ENCODE results near the gene TBC1D22A.

The TBC1D22A gene

DNA sequence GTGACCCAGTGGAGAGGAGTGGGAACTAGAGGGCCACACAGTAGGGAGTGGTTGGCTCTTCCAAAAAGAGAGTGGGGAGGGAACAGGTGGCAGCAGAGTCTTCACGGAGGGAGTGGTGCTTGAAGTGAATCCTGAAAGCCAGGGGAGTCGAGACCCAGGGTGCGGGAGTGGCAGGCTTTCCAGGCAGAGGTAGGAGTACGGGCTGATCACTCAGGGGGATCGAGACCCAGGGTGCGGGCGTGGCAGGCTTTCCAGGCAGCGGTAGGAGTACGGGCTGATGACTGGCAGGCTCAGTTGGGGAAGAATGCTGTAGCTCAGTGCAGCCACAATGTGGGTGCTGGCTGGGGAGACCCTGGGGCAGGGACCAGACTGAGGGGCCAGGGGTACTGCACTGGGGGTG lies 148.2 kb downstream of the TBC1D22A start:
- DNase-seq, result no peak

DNA sequence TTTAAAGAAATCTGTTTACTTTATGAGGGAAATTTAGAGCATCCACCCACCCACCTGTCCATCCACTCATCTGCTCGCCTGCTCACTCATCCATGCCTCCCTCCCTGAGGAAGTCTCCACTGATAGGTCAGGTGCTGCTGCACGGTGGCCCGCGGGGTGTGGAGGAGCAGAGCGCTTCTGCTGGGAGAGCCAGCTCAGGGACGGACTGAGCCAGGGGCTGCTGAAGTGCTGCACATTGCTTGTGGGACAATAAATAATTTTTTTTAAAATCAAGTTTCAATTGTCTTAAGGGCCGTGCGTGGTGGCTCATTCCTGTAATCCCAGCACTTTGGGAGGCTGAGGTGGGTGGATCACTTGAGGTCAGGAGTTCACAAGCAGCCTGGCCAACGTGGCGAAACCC lies 148.9 kb downstream of the TBC1D22A start:
- DNase-seq, result no peak

- no peak for DNase-seq
Observed at GRCh38 chr22:46913351-46913750, 150.9 kb downstream of the TBC1D22A start.

GRCh38 chr22:46914481-46914880 lies 152.0 kb downstream of the TBC1D22A start:
- DNase-seq, result no peak

- DNase-seq, result no peak
Observed at GRCh38 chr22:46914916-46915894, 152.8 kb downstream of the TBC1D22A start.

DNA sequence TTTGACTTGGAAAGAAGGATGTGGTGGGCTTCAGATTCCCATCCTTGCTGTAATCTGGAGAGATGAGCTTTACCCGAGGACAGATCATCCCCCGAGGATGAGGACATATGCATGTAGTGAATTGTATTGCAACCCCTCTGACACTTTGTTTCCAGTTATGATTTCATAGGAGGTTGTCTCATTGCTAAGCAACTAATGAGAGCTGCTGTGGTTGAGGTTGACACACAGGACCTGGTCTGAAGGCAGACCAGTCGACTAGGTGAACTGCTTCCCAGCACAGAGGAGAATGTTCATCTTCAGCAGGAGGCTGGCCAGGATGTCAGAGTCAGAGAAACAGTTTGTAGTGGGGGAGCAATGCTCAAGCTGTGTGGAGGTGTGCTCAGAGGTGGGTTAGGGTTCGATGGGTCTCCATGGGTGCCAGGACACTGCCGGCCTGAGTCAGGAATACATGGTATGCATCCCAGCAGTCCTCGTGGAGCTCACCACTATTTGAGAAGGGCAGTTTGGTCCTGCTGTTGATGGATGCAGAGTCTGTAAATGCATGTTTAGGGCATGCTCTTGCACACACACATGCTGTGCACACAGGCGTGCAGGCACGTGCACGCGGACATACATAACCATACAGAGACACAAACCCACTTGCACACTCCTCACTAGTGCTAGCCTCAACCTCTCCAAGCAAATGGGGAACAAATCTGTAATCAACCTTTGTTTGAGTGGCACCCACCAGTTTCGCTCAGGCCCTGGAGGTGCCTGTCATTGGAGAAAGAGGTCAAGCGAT lies 153.7 kb downstream of the TBC1D22A start:
- DNase-seq, result no peak

- no peak for DNase-seq
Observed at GRCh38 chr22:46916886-46917770, 154.7 kb downstream of the TBC1D22A start.

- no peak for DNase-seq
Observed at GRCh38 chr22:46917771-46918101, 155.3 kb downstream of the TBC1D22A start.

- no peak for DNase-seq
Observed at GRCh38 chr22:46918197-46918596, 155.7 kb downstream of the TBC1D22A start.

DNA sequence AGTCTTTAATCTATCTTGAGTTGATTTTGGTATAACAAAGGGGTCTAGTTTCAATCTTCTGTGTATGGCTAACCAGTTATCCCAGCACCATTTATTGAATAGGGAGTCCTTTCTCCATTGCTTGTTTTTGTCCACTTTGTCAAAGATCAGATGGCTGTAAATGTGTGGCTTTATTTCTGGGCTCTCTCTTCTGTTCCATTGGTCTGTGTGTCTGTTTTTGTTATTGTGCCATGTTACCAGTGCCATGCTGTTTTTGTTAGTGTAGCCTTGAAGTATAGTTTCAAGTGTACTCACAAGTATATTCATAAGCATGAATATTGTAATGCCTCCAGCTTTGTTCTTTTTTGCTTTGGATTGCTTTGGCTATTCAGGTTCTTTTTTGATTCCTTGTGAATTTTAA lies 159.6 kb downstream of the TBC1D22A start:
- no peak for DNase-seq

DNA sequence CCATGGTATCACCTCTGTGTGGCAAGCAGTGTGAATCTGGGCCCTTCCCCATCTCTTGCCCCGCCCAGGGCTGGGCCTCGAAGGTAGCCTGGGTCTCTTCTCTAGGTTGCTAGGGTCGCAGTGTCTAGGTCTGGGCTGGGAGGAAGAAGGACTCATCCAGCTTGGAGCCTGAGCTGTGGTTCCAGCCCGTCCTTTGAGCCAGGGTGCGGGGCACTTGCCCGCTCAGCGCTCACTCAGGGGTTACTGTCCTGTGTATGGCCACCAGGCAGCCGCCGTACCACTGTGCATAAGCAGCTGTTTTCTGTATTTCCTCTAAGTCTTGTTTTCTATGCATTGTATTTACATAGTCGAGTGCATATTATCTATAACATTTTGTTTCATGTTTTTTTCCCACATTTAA lies 160.9 kb downstream of the TBC1D22A start:
- DNase-seq, result no peak

- DNase-seq, result no peak
Observed at GRCh38 chr22:46925818-46926217, 163.4 kb downstream of the TBC1D22A start.

- DNase-seq, result no peak
Observed at GRCh38 chr22:46929046-46929709, 166.7 kb downstream of the TBC1D22A start.

DNA sequence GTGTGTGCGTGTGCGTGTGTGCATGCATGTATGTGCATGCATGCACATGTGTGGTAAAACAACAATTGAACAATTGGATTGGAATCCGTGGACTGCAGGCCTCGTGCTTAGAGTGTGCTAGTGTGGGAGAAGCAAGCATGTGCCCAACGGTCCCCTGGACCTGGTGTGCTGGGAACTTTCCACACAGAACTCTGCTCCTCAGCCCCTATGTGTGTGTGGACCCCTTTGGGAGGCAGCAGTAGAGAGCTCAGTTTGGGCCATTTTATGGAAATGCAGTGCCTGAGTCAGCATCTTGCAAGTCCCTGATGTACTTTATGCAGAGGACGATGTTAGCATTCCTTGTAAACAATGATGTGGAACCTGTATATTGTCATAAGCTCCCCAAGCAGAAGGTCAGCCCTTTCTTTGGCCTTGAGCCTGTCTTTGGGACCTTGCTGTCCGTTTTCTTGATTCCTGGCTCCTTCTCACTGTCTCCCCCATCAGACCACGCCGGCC lies 167.3 kb downstream of the TBC1D22A start:
- no peak for DNase-seq

GRCh38 chr22:46931414-46931813 lies 169.0 kb downstream of the TBC1D22A start:
- DNase-seq, result no peak

DNA sequence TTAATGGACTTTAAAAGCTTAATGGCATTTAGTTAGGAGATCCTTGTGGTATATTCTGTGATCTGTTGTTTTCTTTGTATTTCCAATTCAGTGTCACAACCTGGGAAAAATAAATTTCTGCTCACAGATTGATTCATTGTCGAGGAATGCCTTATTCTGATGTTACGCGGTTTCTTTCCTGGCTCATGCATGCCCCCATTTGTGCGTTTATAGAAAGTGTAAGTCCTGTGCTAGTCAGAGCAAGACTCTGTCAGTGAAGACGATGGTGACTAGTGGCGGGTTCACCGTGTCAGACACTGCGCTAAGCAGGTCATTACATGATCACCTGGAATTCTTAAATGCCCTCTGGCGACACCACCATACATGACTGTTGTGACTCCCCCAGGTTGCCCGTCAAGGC lies 169.4 kb downstream of the TBC1D22A start:
- DNase-seq, result no peak

GRCh38 chr22:46933040-46933930 lies 170.8 kb downstream of the TBC1D22A start:
- DNase-seq, result peak; percentile 28 to 60 (median 54)

- no peak for DNase-seq
Observed at GRCh38 chr22:46934172-46934745, 171.8 kb downstream of the TBC1D22A start.

- DNase-seq, result peak; percentile 48 to 82 (median 66)
Observed at GRCh38 chr22:46934746-46935491, 172.5 kb downstream of the TBC1D22A start.

Data from suppressor macrophage (primary cell).